K562 (cell line): Measurements from ENCODE around the gene PSMD4. TPM values are rescaled to one million over a fixed set of nuclear protein-coding genes. Genes with fewer than 3 reads are reported as not detected.

Source experiments
- ATF2 ChIP-seq: sonication (generic); formaldehyde crosslinking; IDR thresholded peaks from 2 replicates; pipeline ENCODE4 v1.8.1; 2022; ENCODE audit warnings: missing genetic modification reagents
- EP400 ChIP-seq: fragments of 450-650 bp; IDR thresholded peaks from 2 replicates; pipeline ENCODE4 v1.6.1; 2017; ENCODE audit warnings: antibody characterized with exemption, mild to moderate bottlenecking, moderate library complexity
- EWSR1 ChIP-seq: fragments of 450-650 bp; IDR thresholded peaks from 2 replicates; pipeline ENCODE4 v1.6.1; 2018; ENCODE audit warnings: borderline replicate concordance, mild to moderate bottlenecking, low read depth, moderate library complexity; ENCODE audit not compliant: partially characterized antibody
- EZH2 ChIP-seq: IDR thresholded peaks from 2 replicates; pipeline ENCODE4 v1.6.1; 2012; ENCODE audit warnings: low read depth, mild to moderate bottlenecking, inconsistent platforms, low read length, borderline replicate concordance
- HDAC8 ChIP-seq: fragments of 450-650 bp; IDR thresholded peaks from 2 replicates; pipeline ENCODE4 v1.6.1; 2016; ENCODE audit warnings: mild to moderate bottlenecking, missing genetic modification characterization, moderate library complexity, missing compliant biosample characterization
- HSF4 ChIP-seq: fragments of 250-450 bp; sonication (Bioruptor Pico); IDR thresholded peaks from 2 replicates; pipeline ENCODE4 v2.1.2; 2022; ENCODE audit warnings: mild to moderate bottlenecking, moderate library complexity, borderline replicate concordance
- JUND ChIP-seq, 2 experiments: IDR thresholded peaks; 2 replicates in 1 of 2; 3 replicates in 1 of 2; pipeline ENCODE4 v1.6.1; 2011; ENCODE audit warnings: borderline replicate concordance in 2 of 2, low read depth in 2 of 2, low read length in 2 of 2, improper control_type of control experiment in 1 of 2, missing biosample characterization in 1 of 2, missing genetic modification characterization in 1 of 2, missing genetic modification reagents in 1 of 2
- LEF1 ChIP-seq: fragments of 450-650 bp; IDR thresholded peaks from 2 replicates; pipeline ENCODE4 v1.6.1; 2016; ENCODE audit warnings: mild to moderate bottlenecking
- MNT ChIP-seq, 2 experiments: fragments of 450-650 bp; conservative IDR thresholded peaks; 2 replicates each; pipeline ENCODE4 v1.6.1; 2017; ENCODE audit warnings: mild to moderate bottlenecking in 2 of 2, moderate library complexity in 2 of 2
- MTF1 ChIP-seq: fragments of 250-450 bp; sonication (Bioruptor Pico); IDR thresholded peaks from 2 replicates; pipeline ENCODE4 v1.9.0; 2021; ENCODE audit warnings: moderate library complexity, mild to moderate bottlenecking, inconsistent platforms, borderline replicate concordance
- PKNOX1 ChIP-seq: fragments of 450-650 bp; IDR thresholded peaks from 2 replicates; pipeline ENCODE4 v1.6.1; 2016
- RAD51 ChIP-seq: fragments of 450-650 bp; IDR thresholded peaks from 2 replicates; pipeline ENCODE4 v1.7.1; 2016; ENCODE audit warnings: low read depth, mild to moderate bottlenecking, borderline replicate concordance
- RB1 ChIP-seq: fragments of 450-650 bp; IDR thresholded peaks from 2 replicates; pipeline ENCODE4 v1.6.1; 2017; ENCODE audit warnings: low read depth, mild to moderate bottlenecking
- SETDB1 ChIP-seq: IDR thresholded peaks from one replicate; pipeline ENCODE4 v1.6.1; 2012; ENCODE audit warnings: low read length, control low read depth, inconsistent platforms
- SMAD3 ChIP-seq: fragments of 450-650 bp; formaldehyde crosslinking; conservative IDR thresholded peaks from 2 replicates; pipeline ENCODE4 v1.4.0; 2020; ENCODE audit warnings: mild to moderate bottlenecking
- SP1 ChIP-seq: sonication (generic); formaldehyde crosslinking; IDR thresholded peaks from 2 replicates; pipeline ENCODE4 v1.8.1; 2022; ENCODE audit warnings: mild to moderate bottlenecking, missing genetic modification reagents
- ZC3H8 ChIP-seq: fragments of 450-650 bp; IDR thresholded peaks from 2 replicates; pipeline ENCODE4 v1.6.1; 2017
- ZNF121 ChIP-seq: sonication (generic); formaldehyde crosslinking; conservative IDR thresholded peaks from 2 replicates; pipeline ENCODE4 v1.8.0; 2022; ENCODE audit warnings: missing genetic modification reagents
- polyA plus RNA-seq, 8 experiments: library from polyadenylated mRNA; depleted of rRNA in 4 of 8; stranded (reverse) in 5 of 8; unstranded in 3 of 8; fragments of >200 nt; fragmentation: Nextera tagmentation in 2 of 8; fragmentation: Illumina TruSeq in 1 of 8; extraction: Ambion mirVana in 2 of 8; extraction: Trizol in 1 of 8; gene quantifications; 2 replicates each; pipeline versions ENCODE4 v1.2.1 to v1.2.3, GENCODE V29; 2011 to 2014; ENCODE audit warnings: inconsistent platforms in 1 of 8, missing spikeins in 1 of 8
- total RNA-seq, 7 experiments: library from RNA; depleted of rRNA in 6 of 7; stranded (reverse); fragments of >200 nt in 6 of 7; fragmentation: Illumina TruSeq in 2 of 7; extraction: Trizol in 2 of 7; gene quantifications; 2 replicates each; pipeline versions ENCODE4 v1.2.1 to v1.2.3, GENCODE V29; 2011 to 2021; ENCODE audit warnings: low replicate concordance in 1 of 7
- TF ChIP-seq, protein P1 (sequence below): sonication (generic); IDR thresholded peaks from 2 replicates; pipeline ENCODE4 v1.6.1; 2016
- TF ChIP-seq, protein P2 (sequence below): fragments of 450-650 bp; IDR thresholded peaks from 2 replicates; pipeline ENCODE4 v1.6.1; 2016; ENCODE audit warnings: low read depth, mild to moderate bottlenecking, moderate library complexity

PSMD4 gene
- total and polyA plus RNA-seq, 9 of the 15 experiments (the other 6 are each of a cell fraction or from before 2014, with no cell fraction given) = 194 to 353 (median 295) TPM

DNA sequence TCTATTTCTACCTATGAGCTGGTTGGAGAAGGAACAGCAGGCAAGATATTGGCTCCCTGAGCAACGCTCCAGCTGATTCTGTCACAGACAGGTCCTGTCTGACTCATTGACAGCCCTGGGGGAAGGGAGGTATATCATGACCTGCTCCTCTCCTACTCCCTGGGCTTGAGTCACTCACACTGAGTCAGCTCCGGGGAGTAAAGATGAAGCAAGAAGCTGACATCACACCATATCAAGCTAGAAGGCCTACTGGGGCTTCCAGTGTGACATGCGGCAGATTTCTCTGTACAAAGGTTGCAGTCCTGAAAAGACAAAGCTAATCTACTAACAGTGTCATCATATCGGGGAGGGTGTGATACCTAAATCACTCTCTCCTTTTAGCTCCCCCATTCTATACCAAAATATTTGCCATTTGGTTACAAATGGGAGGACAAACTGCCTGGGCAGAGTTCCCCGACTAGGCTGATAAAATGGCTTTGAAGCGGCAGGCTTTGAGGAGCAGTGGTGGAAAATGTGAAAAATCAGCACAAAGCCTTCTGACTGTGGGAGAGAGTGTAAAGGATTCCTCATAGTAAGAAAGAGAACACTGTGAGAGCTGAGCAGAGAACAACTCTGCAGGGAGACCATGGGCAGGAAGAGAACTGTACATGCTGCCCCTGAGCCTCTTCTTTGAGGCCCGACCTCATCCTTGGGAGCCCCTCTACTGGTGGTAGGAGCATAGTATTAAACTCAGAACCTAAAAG lies 57.2 kb downstream of the PSMD4 start (continued):
- TF ChIP-seq ATF2 (CRISPR knock-in tag) (0 out of 2 replicates have a peak, but pooled peaks have one; percentile 44), RAD51 (peak; percentile 32; the same call in 1 of the 2 replicates), RB1 (no peak), PKNOX1 (peak; percentile 96), SMAD3 (CRISPR knock-in tag) (no peak), ZNF121 (CRISPR knock-in tag) (no peak), EZH2 (no peak), EP400 (peak; percentile 92), ZC3H8 (no peak), LEF1 (peak; percentile 94), HSF4 (CRISPR knock-in tag) (0 out of 2 replicates have a peak, but pooled peaks have one; percentile 50), EWSR1 (no peak), HDAC8 (tag) (peak; percentile 90; the same call in 1 of the 2 replicates), SETDB1 (no peak), MNT (conservative IDR thresholded peaks at IDR 0.05) (peak; percentile 84 to 93), JUND (IDR thresholded peaks at IDR 0.05; ENCODE audit: borderline replicate concordance, low read depth, low read length) (peak; percentile 100), JUND (tag; IDR thresholded peaks at IDR 0.05; ENCODE audit: borderline replicate concordance, low read depth, low read length) (peak; percentile 100), SP1 (CRISPR knock-in tag) (peak; percentile 74; the same call in 1 of the 2 replicates), MTF1 (no peak)
- TF ChIP-seq, protein P1, sequence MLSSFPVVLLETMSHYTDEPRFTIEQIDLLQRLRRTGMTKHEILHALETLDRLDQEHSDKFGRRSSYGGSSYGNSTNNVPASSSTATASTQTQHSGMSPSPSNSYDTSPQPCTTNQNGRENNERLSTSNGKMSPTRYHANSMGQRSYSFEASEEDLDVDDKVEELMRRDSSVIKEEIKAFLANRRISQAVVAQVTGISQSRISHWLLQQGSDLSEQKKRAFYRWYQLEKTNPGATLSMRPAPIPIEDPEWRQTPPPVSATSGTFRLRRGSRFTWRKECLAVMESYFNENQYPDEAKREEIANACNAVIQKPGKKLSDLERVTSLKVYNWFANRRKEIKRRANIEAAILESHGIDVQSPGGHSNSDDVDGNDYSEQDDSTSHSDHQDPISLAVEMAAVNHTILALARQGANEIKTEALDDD = peak; percentile 71
- TF ChIP-seq, protein P2, sequence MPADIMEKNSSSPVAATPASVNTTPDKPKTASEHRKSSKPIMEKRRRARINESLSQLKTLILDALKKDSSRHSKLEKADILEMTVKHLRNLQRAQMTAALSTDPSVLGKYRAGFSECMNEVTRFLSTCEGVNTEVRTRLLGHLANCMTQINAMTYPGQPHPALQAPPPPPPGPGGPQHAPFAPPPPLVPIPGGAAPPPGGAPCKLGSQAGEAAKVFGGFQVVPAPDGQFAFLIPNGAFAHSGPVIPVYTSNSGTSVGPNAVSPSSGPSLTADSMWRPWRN = peak; percentile 16; the same call in 1 of the 2 replicates
